DMS53 (cell line): ENCODE measurements around the gene RSPH10B2.
"Not testable (repeated sequence)": the region's sequence is repeated elsewhere in the genome, so short reads cannot be mapped to it uniquely, and the experiment has no call there.

Experiments used
- DNase-seq: peaks from one replicate; lab custom pipeline; 2025; lab: John Stamatoyannopoulos, UW

RSPH10B2 gene

DNA sequence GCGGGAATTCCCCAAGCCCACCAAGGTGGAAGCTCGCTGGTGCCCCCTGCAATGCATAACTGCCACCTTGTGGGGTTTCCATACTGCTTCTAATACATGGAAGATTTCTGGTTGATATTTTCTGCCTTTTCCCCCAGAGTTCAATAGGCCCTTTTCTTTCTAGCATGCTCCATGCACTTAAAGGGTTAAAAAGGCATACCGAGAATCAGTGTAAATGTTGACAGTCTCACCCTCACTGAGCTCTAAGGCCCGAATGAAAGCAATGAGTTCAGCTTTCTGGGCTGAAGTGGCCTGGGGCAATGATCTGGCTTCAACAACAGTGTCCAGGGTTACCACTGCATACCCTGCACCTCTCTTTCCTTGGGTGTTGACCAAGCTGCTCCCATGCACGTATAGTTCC lies 89.2 kb downstream of the RSPH10B2 start:
- not testable (repeated sequence) for DNase-seq

- not testable (repeated sequence) for DNase-seq
Observed at GRCh38 chr7:6843654-6844053, 89.8 kb downstream of the RSPH10B2 start.

DNA sequence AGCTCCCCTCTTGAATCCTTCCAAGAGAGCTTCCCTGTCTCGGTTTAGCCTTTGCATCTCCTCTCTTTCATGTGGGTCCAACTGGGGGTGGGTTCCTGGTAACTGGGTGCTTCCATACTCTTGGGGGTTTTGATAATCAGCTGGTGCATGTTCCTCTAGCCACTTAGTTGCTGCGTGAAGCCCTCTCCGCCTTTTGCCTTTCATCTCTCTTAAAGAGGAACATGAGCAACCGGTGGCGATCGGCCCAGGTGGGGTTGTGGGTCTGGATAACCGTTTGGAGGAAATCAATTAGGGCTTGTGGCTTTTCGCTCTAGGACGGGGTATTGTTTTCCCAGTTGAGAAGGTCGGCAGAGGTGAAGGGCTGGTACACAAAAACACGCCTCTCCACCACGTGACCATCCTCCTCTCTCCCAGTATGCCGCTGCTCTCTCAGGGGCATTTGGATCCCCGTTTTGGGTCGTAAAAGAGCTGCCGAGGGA lies 92.1 kb downstream of the RSPH10B2 start:
- not testable (repeated sequence) for DNase-seq

GRCh38 chr7:6847751-6848150 lies 93.8 kb downstream of the RSPH10B2 start:
- DNase-seq, result not testable (repeated sequence)
